ENCODE data around the gene ZNF610.
"Not testable (repeated sequence)": the region's sequence is repeated elsewhere in the genome, so short reads cannot be mapped to it uniquely, and the experiment has no call there.

Gene ZNF610

DNA sequence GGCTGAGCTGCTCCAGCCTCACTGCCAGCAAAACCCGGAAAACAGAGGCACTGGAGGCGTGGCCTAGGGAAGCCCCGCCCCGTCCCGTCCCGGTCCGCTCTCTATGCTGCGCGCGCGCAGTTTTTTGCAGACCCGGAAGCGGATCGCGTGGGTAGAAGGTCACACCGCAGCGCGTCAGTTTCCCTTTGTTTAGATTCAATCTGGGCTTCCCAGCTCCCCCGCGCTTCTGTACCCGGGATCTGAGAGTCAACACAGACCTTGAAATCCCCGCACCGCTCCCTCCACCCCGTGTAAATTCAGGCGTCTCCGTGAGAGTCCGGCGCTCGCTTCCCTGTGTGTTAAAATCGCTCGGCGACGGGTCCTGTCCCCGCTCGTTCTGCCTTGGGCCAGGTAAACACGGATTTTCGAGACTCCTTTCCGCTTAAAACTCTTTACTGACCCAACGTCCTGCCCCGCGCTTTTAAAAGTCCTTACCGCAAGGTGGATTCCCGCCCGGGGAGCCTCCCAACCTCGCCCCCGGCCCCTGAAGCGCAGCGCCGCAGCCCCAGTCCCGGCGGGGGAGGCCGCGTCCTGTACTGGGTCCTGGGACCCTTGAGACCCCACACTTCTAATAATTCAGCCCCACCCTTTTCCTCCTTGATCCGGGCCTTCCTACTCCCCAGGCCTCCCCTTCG lies at the start of gene ZNF610:
Gene ZNF610 (plus strand): TSS at position 127 of the 674 bp plus-strand sequence. CDS start 12,930 bp downstream, outside the sequence.
- DNase-seq = peak; percentile 80 to 83

GRCh38 chr19:52286256-52286655 lies 49.8 kb upstream of the ZNF610 start:
- no peak for DNase-seq

GRCh38 chr19:52291781-52292180 lies 44.3 kb upstream of the ZNF610 start:
- DNase-seq = no peak

DNA sequence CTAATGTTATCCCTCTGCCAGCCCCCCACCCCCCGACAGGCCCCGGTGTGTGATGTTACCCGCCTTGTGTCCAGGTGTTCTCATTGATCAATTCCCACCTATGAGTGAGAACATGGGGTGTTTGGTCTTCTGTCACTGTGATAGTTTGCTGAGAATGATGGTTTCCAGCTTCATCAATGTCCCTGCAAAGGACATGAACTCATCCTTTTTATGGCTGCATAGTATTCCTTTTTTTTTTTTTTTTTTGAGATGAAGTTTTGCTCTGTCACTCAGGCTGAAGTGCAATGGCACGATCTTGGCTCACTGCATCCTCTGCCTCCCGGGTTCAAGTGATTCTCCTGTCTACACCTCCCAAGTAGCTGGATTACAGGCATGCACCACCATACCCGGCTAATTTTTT lies 43.1 kb upstream of the ZNF610 start:
- DNase-seq = not testable (repeated sequence)

DNA sequence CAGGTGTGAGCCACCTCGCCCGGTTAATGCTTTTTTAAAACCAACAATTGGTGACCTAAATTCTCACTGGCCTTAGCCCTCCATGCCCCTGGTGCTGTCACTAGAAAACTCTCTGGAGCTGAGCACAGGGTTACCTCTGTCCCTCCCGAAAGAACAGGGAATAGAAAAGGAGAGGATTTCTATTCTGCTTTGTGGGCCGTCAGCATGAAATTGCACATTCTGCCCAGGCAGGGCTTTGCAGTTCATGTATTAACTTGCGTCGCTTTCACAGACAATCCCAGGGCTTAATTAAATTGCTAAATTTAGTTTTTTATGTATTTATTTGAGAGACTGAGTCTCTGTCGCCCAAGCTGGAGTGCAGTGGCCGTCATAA lies 39.7 kb upstream of the ZNF610 start:
- no peak for DNase-seq

DNA sequence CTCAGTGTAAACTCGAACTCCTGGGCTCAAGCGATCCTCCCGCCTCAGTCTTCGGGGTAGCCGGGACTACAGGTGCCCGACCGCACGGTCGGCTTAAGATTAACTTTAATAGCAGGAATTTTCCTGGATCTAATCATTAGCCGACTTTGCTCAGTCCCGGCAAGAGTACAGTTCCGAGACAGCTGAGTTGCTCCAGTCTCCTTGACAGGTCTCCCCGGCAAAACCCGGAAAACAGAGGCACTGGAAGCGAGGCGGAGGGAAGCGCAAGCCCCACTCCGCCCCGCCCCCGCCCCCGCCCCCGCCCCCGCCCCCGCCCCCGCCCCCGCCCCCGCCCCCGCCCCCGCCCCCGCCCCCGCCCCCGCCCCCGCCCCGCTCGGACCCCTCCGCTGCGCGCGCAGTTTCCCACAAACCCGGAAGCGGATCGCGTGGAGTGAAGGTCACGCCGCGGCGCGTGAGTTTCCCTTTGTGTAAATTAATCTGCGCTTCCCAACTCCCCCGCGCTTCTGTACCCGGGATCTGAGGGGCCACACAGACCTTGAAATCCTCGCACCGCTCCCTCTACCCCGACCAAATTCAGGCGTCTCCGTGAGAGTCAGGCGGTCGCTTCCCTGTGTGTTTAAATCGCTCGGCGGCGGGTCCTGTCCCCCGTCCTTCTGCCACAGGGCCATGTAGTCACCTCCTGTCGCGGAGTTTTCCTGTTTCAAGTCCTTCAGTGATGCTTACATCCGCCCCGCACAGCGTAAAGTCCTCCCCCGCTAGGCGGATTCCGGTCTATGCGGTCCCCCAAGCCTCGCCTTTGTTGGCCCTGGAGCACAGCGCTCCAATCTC lies 39.1 kb upstream of the ZNF610 start, which contains the start of gene ZNF480:
Gene ZNF480 (plus strand): TSS at position 397 of the 828 bp plus-strand sequence. CDS start 3,244 bp downstream, outside the sequence.
- DNase-seq = peak; percentile 43 to 88

GRCh38 chr19:52297601-52298364 lies 38.3 kb upstream of the ZNF610 start:
- DNase-seq = no peak

GRCh38 chr19:52307275-52307674 lies 28.8 kb upstream of the ZNF610 start:
- DNase-seq = no peak

GRCh38 chr19:52322429-52322828 lies 13.6 kb upstream of the ZNF610 start:
- DNase-seq = no peak

GRCh38 chr19:52331757-52332156 lies 4.3 kb upstream of the ZNF610 start:
- no peak for DNase-seq

- DNase-seq = no peak
Measured at GRCh38 chr19:52335768-52336116, 301 bp upstream of the ZNF610 start.

DNA sequence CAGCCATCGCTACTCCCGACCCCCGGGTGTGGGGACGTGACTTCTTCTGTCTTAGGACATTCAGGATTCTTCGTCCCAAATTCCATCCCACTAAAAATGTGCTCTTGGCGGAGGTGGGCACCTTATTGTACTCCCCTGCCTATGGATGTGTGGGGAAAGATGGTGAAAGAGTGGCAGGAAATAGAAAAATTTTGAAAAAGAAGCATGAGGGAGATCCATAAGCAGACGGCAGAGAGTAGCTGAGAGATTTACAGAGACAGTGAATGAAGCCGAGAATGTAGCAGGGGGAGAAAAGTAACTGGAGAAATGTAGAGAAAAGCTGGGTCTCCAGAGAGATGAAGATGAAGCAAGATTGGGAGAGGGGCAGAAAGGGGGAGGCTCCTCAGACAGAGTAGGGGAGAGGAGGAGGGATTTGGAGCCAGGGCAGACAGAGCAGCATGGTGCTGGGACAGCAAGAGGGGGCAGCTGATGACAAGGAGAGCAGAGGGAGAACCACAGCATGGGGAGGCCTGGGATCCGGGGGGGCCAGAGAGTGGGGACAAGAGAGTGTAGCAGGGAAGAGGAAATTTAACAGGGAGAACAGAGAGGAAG lies 843 bp downstream of the ZNF610 start:
- DNase-seq = no peak

DNA sequence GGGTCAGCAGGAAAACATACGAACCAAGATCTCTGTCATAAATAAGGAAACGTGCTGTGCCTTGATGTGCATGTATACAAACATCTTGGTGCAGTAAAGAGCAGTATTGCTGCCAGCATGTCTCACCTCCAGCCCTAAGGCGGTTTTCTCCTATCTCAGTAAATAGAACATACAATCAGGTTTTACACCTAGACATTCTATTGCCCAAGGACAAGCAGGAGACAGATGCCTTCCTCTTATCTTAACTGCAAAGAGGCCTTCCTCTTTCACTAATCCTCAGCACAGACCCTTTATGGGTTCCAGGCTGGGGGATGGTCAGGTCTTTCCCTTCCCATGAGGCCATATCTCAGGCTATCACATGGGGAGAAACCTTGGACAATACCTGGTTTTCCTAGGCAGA lies 3.0 kb downstream of the ZNF610 start:
- not testable (repeated sequence) for DNase-seq

DNA sequence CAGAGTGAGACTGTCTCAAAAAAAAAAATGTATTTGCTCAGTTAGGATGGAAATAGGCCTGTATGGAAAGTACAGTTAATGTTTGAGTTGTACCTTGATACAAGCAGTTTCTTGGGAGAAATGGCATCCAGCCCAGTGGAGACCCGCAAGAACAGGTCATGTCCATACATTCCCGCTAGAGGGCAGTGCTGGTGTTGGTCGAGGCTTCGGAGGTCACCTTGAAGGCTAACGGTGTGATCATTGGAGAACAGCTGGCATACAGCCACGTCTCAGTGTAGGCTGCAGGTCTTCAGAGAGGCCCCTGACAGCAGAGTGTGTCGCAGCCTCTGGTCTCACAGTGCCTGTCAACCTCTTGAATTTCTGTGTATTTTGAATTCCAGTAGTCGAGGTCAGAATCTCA lies 7.5 kb downstream of the ZNF610 start:
- peak; percentile 55 to 64 for DNase-seq

DNA sequence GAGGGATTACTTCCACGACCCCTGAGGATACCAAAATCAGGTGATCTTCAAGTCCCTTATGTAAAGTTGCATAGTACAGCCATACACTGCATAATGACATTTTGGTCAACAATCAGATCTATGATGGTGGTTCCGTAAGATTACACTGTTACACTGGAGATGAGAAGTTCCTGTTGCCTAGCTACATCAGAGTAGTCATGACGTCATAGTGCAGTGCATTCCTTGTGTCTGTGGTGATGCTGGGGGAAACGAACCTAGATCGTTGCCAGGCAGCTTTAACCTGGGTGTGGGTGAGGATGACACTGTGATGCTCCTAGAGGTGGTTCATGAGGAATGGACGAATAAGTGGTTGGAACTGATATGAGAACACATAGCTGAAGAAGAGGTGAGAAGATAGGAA lies 9.1 kb downstream of the ZNF610 start:
- DNase-seq = no peak

- DNase-seq = no peak
Measured at GRCh38 chr19:52351512-52351911, 15.5 kb downstream of the ZNF610 start.

- DNase-seq = no peak
Measured at GRCh38 chr19:52366414-52366824, 30.4 kb downstream of the ZNF610 start.

DNA sequence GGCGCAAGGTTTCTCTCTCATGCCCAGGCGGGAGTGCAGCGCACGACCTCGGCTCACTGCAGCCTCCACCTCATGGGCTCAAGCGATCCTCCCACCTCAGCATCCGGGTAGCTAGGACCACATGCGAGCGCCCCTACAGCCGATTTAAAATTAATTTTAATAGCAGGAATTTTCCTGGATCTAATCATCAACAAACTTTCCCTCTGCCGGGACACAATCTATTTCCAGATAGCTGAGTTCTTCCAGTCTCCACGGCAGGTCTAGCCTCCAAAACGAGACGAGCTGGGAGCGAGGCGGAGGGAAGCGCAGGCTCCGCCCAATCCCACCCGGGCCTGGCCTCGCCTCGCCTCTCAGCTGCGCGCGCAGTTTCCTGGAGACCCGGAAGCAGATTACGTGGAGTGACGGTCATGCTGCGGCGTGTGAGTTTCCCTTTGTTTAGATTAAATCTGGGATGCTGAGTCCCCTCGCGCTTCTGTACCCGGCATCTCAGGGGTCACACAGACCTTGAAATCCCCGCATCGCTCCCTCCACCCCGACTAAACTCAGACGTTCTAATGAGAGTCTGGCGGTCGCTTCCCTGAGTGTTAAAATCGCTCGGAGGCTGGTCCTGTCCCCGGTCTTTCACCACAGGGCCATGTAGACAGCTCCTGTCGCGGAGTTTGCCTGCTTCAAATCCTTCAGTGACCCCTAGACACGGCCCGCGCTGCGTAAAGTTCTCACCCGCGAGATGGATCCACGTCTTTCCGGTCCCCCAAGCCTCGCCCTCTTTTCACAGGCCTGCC lies 33.7 kb downstream of the ZNF610 start, which contains the start of gene ZNF880:
Gene ZNF880 (plus strand): TSS at position 365 of the 782 bp plus-strand sequence. CDS start 43 bp downstream, at position 408.
- peak; percentile 89 to 91 for DNase-seq

- no peak for DNase-seq
Measured at GRCh38 chr19:52370341-52370710, 34.3 kb downstream of the ZNF610 start.

- DNase-seq = no peak
Measured at GRCh38 chr19:52391135-52391534, 55.1 kb downstream of the ZNF610 start.

GRCh38 chr19:52397310-52398080 lies 61.5 kb downstream of the ZNF610 start, which contains the start of gene ZNF528:
ZNF528 (plus strand) TSS chr19:52397849; CDS start chr19:52402014, 4,165 bp downstream.
- DNase-seq = peak; percentile 54 to 73

Measured in SHP77 (cell line).